Neural progenitor cell (in vitro differentiated cells): Measurements from ENCODE around the gene PTGES3L.

ENCODE experiments used
- EZH2 ChIP-seq: fragments of 200-600 bp; sonication (generic); IDR thresholded peaks from 2 replicates; pipeline ENCODE4 v1.6.1; 2017; ENCODE audit warnings: antibody characterized with exemption, mild to moderate bottlenecking, moderate library complexity
- TF ChIP-seq, protein P1 (sequence below): fragments of 200-600 bp; sonication (generic); IDR thresholded peaks from 2 replicates; pipeline ENCODE4 v1.5.1; 2017; ENCODE audit warnings: antibody characterized with exemption, mild to moderate bottlenecking

DNA sequence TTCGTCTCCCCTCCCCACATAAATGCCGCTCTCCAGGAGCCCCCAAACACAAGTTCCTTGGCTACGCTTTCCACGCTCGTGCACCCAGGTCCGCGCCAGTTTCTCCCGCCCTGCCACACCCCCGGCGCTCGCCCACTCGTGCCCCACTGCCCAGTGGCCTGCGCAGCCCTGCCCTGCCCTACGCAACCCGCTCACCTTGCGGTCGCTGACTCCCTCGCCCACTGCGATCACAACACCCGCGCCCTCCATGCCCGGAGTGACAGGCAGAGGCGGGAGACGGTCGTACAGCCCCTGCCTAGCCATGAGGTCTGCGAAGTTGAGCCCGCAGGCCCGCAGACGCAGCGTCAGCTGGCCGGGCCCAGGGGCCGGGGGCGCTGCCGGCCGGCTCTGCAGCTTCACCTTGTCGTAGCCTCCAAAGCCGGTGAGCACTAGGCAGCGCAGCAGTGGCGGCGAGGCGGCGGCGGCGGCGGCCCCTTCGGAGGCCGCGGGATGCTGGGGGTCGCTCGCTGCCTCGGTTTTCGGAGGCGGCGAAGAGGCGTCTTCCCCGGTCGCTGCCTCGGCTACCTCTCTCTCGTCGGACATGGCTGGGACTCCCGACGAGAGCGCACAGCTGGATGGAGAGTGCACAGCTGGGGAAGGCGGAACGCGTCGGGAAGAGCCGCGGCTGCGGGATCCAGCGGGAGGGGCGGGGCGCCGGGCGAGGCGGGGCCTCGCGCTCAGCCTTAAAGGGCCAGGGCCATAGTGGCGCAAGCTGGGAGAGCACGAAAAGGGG, 42.0 kb upstream of the PTGES3L start, which contains the start of gene VAT1:
- TF ChIP-seq, protein P1, sequence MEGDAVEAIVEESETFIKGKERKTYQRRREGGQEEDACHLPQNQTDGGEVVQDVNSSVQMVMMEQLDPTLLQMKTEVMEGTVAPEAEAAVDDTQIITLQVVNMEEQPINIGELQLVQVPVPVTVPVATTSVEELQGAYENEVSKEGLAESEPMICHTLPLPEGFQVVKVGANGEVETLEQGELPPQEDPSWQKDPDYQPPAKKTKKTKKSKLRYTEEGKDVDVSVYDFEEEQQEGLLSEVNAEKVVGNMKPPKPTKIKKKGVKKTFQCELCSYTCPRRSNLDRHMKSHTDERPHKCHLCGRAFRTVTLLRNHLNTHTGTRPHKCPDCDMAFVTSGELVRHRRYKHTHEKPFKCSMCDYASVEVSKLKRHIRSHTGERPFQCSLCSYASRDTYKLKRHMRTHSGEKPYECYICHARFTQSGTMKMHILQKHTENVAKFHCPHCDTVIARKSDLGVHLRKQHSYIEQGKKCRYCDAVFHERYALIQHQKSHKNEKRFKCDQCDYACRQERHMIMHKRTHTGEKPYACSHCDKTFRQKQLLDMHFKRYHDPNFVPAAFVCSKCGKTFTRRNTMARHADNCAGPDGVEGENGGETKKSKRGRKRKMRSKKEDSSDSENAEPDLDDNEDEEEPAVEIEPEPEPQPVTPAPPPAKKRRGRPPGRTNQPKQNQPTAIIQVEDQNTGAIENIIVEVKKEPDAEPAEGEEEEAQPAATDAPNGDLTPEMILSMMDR: no peak
- peak; percentile 33 for TF ChIP-seq EZH2
